Kasumi-1 (cell line): ENCODE results near the gene CAVIN2.
"Not testable (repeated sequence)": the region's sequence is repeated elsewhere in the genome, so short reads cannot be mapped to it uniquely, and the experiment has no call there.

Source experiments
- DNase-seq, 2 experiments: peaks; one replicate each; lab custom pipeline; 2025; lab: John Stamatoyannopoulos, UW

Gene CAVIN2

DNA sequence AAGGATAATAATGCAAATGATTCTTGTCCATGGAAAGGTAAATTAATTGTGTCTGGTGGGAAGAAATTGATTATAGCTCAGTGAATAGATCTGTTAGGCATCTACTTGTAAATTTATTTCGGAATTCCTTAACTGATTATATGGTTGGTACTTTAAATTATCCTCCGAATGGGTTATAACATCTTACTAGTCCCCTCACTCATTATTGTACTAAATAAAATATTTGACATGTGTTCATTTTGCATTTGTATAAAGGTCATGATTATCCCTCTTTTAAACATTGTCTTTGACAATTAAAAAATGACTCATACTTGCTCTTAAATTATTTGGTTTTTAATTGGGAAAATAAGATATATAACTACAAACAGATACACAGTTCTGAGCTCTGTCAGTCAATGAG is 47.4 kb downstream of the CAVIN2 start:
- no peak for DNase-seq

GRCh38 chr2:191797942-191798876 is 48.7 kb downstream of the CAVIN2 start:
- DNase-seq, result no peak

DNA sequence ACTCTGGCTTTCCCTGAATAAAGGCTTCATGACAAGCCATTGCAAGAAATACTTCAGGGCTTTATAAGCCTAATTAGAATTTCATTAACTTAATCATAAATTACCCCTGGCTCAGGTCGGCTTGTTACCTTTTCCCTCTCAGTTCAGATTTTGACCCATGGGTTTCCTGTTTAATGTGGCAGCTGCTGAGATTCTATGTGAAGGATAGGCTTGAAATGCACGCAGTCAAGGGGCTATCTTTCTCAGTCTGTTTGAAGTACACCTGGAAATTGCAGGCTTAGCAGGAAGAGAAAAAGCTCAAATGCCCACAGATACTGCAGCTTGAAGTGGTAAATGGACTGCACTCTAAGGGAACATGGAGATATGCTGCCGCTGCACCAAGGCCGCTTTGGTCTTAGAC is 49.4 kb downstream of the CAVIN2 start:
- no peak for DNase-seq

- DNase-seq, result no peak
Observed at GRCh38 chr2:191795715-191796114, 51.2 kb downstream of the CAVIN2 start.

- DNase-seq, result no peak
Observed at GRCh38 chr2:191791953-191792560, 54.8 kb downstream of the CAVIN2 start.

- DNase-seq, result no peak
Observed at GRCh38 chr2:191790737-191791136, 56.2 kb downstream of the CAVIN2 start.

DNA sequence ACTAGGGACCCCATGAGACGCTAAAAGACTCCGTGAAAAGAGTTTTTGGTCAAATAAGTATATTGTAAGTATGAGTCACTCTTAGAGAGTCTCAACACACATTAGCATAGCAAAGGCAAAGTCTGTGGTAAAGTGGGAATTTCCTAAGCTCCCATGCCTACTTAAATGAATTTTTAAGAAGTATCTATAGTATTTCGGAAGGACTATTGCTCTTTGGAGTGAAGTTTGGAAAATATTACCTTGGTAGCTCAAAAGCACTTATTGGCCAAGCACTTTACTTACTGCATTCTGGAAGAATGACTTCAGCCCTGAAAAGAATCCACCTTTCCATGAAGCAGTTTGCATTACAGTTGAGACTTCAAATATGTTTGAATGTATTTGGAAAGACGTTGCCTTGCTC is 57.1 kb downstream of the CAVIN2 start:
- no peak for DNase-seq

- peak; percentile 26 to 30 for DNase-seq
Observed at GRCh38 chr2:191786694-191787093, 60.2 kb downstream of the CAVIN2 start.

GRCh38 chr2:191785651-191786050 is 61.2 kb downstream of the CAVIN2 start:
- not testable (repeated sequence) for DNase-seq
